Measurements from ENCODE around the gene SLC37A3.

DNA sequence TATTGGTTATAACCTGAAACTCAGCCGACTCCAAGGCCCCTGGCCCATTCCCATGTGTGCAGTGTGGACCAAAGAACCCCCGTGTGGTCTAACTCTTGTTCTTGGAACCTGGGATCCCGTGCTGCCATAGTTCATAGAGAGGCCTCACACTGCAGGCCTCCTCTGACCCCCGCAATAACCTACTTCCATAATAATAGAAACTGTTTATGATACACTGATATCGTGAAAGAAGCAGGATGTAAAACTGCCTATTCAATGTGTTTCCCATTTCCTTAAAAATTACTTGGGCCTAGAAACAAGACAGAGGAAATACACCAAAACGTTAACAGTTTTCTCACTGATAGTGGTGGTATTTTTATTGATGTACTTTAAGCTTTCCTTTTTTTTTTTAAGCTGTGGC is 112.4 kb downstream of the SLC37A3 start:
- TF ChIP-seq SP1 (IDR thresholded peaks at IDR 0.05) (no peak), RAD21 (IDR thresholded peaks at IDR 0.05) (peak; percentile 6 to 8)
- TF ChIP-seq, protein P1, sequence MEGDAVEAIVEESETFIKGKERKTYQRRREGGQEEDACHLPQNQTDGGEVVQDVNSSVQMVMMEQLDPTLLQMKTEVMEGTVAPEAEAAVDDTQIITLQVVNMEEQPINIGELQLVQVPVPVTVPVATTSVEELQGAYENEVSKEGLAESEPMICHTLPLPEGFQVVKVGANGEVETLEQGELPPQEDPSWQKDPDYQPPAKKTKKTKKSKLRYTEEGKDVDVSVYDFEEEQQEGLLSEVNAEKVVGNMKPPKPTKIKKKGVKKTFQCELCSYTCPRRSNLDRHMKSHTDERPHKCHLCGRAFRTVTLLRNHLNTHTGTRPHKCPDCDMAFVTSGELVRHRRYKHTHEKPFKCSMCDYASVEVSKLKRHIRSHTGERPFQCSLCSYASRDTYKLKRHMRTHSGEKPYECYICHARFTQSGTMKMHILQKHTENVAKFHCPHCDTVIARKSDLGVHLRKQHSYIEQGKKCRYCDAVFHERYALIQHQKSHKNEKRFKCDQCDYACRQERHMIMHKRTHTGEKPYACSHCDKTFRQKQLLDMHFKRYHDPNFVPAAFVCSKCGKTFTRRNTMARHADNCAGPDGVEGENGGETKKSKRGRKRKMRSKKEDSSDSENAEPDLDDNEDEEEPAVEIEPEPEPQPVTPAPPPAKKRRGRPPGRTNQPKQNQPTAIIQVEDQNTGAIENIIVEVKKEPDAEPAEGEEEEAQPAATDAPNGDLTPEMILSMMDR (IDR thresholded peaks at IDR 0.05; ENCODE audit: low read depth, low read length, missing input control): no peak
- TF ChIP-seq, protein P2, sequence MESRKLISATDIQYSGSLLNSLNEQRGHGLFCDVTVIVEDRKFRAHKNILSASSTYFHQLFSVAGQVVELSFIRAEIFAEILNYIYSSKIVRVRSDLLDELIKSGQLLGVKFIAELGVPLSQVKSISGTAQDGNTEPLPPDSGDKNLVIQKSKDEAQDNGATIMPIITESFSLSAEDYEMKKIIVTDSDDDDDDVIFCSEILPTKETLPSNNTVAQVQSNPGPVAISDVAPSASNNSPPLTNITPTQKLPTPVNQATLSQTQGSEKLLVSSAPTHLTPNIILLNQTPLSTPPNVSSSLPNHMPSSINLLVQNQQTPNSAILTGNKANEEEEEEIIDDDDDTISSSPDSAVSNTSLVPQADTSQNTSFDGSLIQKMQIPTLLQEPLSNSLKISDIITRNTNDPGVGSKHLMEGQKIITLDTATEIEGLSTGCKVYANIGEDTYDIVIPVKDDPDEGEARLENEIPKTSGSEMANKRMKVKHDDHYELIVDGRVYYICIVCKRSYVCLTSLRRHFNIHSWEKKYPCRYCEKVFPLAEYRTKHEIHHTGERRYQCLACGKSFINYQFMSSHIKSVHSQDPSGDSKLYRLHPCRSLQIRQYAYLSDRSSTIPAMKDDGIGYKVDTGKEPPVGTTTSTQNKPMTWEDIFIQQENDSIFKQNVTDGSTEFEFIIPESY (IDR thresholded peaks at IDR 0.05): no peak
